HG02938 (cell line): ENCODE data around the gene GNG8.
A peak's percentile ranks its signal among the peaks of the same experiment; 100 is the strongest.
"Not testable (repeated sequence)": the region's sequence is repeated elsewhere in the genome, so short reads cannot be mapped to it uniquely, and the experiment has no call there.

Source experiments
- ATAC-seq: cut with Tn5 transposase; IDR thresholded peaks from one replicate; pipeline ENCODE4 v1.9.1; 2021; ENCODE audit warnings: mild to moderate bottlenecking, moderate library complexity; ENCODE audit not compliant: unreplicated experiment

The GNG8 gene

DNA sequence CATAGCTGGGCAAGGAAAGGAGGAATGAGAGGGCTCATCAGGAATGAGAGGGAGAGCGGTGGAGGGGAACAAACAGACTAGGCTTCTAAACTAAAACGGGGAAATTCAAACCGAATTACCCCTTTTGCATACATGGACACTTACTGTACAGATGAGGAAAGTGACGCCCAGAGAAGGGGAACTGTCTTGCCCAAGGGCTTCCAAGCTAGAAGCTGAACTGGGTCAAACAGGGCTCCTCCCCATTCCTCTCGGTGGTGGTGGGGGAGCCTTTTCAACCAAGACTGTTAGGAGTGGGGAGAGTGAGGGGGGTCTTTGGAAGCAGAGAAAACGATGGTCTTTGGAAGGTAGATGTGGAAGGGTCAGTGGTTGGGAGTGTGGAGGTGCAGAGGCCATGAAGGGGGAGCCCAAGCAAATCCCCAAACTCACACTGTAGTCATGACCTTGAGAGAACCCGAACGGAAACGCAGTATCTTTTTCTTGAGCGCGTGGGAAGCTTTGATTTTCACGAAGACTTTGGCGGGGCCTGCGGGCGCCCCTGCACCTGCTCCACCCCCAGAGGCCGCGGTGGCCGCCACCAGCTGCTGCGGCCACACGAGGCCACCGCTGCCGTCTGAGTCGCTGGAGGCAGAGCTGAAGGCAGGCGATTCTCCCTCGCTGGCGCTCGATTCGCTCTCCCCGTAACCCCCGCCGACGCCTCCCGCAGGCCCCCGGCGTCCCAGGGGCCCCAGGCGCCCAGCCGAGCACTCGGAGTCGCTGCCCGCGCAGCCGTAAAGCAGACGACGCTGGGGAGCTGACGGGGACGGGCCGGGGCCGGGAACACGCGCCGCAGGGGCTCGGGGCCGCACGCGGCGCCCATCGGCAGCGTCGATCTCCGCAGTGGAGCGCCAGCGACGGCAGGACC, 12.3 kb upstream of the GNG8 start:
- no peak for ATAC-seq

- no peak for ATAC-seq
These were observed 10.4 kb upstream of the GNG8 start for GRCh38 chr19:46646402-46646801.

GRCh38 chr19:46644720-46645119, 8.7 kb upstream of the GNG8 start:
- ATAC-seq, result no peak

DNA sequence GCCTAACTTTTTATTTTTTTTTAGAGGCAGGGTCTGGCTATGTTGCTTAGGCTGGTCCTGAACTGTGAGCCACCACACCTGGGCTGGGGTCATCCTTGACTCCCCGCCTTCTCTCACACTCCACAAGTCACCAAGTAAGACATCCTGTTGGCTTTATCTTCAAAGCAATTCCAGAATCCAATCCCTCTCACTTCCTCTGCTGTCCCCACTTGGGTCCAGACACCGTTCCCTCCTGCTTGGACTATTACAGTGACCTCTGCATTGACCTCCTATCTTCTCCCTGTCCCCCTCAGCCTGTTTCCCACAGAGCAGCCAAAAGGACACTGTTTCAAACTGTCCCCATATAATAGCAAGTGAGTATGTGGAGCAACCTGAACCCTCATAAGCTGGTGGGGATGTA, 4.7 kb upstream of the GNG8 start:
- ATAC-seq, result no peak

DNA sequence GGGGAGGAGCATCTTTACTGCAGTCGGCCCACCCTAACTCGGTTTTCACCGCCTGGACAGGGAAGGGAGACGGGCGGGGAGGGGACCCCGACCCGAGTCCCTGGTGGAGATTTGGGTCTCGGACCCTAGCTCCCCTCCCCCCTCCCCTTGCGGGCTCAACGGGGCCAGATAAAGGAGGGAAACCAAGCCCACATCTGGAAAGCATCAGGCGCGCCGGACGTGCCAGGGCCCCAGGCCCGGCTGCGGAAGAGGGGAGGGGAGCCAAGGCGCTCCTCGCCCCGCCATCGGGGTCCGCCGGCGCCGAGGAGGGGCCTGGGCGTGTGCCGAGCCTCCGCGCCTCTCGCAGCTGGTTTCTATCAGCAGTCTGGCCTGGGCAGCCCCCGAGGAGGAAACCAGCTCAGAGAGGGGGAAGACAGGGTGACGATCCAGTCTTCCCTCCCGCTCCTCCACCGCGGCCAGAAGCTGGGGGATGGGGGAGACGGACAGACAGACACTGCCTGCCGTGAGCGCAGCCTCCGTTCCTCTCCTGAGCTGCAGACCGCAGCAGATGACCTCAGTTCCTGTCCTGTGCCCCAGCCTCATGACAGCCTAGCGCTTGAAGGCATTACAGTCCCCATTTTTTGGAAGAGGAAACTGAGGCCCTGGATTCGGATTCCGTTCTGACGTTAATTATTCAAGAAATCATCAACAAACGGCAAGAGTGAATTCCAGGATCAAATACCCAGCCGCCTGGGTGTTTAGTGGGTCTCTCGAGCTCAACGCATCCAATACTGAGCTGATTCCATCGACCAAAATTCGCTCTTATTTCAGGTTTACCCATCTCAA, 3.6 kb upstream of the GNG8 start:
- no peak for ATAC-seq

DNA sequence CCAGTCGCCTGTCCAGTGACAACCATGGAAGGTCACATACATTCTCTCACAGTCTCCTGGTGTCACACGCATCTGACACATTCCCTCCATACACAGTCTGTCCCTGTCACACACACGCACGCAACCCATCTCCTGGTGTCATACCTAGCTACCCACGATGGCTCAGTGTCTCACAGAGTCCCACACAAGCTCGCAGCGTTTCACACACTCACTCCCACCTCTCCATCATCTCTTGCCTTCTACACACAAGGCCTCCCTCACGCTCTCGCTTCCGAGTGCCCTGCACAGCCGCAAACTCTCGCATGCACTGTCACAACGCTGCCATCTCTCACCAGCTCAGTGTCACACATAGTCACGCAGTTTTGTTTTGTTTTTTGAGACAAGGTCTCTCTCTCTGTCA, 1.2 kb upstream of the GNG8 start:
- no peak for ATAC-seq

- ATAC-seq, result no peak
These were observed 1.3 kb downstream of the GNG8 start for GRCh38 chr19:46634656-46635218.

DNA sequence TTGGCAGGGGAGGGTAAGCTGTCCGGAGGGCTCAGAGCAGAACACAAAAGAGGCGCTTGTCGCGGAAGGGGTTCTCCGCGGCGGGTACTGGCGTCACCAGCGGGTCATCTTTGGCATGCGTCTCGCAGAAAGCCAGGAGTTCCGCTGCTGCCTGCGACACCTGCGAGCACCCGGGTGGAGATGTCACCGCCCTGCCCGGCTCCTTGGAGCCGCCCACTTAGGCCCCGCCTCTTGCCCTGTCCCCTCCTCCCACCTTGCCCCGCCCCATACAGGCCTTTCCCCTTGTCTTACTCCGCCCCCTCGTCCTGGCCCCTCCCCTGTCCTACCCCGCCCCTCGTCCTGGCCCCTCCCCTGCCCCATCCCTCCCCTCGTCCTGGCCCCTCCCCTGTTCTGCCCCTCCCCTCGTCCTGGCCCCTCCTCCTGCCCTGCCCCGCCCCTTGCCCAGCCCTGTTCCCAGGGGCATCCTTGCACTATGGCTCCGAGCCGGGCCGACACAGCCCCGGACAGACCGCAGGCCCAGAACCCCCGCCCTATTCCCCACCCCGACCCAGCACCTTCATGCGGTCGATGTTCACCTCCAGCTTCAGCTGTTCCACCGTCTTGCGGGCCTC, 1.9 kb downstream of the GNG8 start:
- ATAC-seq, result peak; percentile 39

- no peak for ATAC-seq
These were observed 2.9 kb downstream of the GNG8 start for GRCh38 chr19:46633130-46633529.

GRCh38 chr19:46631481-46631880, 4.5 kb downstream of the GNG8 start:
- no peak for ATAC-seq

- no peak for ATAC-seq
These were observed 5.3 kb downstream of the GNG8 start for GRCh38 chr19:46630586-46631205.

DNA sequence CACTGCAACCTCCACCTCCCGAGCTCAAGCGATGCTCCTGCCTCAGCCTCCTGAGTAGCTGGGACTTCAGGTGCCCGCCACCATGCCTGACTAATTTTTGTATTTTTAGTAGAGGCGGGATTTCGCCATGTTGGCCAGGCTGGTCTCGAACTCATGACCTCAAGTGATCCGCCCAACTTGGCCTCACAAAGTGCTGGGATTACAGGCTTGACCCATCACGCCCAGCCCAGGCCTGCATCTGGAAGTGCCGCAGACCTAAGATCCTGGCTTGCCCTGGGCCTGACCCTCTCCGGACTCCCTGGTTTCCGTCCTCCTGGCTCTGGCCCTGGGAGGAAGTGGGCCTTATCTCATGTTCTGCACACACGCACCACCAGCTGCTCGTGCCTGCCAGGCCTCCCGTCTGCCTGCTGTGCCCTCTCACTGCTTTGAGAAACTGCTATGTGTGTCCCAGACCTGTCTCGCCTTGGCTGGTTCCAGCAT, 6.4 kb downstream of the GNG8 start:
- no peak for ATAC-seq

- not testable (repeated sequence) for ATAC-seq
These were observed 7.0 kb downstream of the GNG8 start for GRCh38 chr19:46628970-46629369.

GRCh38 chr19:46626446-46626845, 9.6 kb downstream of the GNG8 start:
- ATAC-seq, result no peak

DNA sequence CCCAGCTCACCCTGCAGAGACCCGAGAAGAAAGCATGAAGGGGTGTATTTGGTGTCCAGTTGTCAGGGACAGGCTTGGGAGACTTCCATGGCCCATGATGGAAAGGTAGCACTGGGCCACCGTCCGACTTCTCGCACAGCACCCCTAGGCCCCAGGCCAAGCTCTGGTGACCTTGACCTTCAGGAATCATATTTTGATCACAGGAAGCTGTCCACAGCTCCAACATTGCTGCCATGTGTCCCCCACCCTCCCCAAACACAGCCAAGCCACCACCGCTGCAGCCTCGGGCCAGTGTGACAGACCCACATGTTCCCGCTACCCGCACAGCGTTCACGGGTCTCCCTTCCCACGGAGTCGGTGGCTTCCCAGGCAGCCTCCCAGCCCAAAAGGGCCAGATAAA, 10.3 kb downstream of the GNG8 start:
- ATAC-seq, result no peak

DNA sequence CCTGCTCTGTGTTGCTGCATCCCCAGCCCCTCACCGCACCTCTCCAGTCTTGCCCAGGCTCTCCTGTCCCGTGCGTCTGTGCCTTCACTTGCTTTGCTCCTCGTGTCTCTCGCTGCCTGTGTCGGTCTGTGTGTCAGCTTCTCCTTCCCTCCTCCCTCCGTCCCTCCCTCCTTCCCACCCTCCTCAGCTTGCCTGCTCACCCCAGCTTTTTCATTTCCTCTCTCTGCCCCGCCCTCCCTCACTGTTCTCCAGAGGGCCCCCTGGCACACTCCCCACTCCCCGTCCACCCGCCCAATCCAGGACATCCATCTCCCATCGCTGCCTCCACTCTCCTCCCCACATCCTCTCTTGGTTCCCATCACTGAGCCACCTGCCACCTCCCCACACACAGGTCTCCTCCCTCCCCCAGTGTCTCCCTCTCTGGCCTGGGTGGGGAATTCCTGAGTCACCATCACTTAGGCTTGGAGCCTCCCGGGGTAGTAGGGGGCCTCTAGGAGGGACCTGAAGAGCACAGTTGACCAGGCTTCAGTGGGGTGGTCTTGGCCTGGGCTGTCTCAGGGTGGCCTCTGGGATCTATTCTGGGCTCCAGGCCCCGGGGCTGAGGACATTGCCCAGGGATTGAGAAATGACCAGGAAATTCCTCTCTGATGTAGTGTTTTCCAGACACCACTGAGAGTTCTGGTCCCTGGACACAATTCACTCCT, 10.9 kb downstream of the GNG8 start, which contains the start of gene PTGIR:
Gene PTGIR, minus strand, starts transcription at position 132 of the 704 bp plus-strand sequence. CDS start 864 bp downstream, outside the sequence.
- no peak for ATAC-seq

DNA sequence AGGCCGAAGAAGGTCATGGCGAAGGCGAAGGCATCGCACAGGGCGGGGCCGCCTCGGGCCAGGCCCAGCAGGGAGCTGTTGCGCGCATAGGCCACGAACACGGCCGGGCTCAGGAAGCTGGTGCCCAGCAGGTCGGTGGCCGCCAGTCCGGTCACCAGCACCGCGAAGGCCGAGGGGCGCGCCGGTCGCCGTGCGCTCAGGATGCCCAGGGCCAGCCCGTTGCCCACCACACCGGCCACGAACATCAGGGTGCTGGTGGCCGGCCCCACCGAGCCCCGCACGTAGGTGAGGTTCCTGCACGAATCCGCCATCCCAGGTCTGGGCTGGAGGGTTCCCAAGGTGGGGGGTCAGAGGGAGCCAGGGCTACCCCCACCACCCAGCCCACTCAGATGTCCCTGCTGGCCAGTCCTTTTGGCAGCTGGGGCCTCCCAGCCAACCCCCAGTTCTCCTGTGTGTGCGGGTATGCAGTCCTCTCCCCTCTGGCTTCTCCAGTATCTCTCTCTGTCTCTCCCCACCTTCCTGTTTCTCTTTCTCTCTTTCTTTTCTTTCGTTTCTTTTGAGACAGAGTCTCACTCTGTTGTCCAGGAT, 12.0 kb downstream of the GNG8 start:
- no peak for ATAC-seq

DNA sequence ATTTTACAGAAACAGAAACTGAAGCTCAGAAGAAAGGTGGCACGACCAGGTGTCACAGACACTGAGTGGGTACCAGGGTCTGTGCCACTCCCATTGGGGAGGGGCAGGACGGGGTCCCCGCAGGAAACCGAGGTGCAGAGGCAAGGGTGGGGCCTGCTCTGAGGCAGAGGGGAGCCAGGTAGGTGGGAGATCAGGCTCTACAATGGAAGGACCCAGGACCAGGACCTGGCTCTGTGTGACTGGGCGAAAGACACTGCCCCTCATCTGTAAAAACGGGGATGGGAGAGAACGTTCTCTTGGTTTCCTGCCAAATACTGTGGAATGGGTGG, 13.9 kb downstream of the GNG8 start:
- ATAC-seq, result no peak

DNA sequence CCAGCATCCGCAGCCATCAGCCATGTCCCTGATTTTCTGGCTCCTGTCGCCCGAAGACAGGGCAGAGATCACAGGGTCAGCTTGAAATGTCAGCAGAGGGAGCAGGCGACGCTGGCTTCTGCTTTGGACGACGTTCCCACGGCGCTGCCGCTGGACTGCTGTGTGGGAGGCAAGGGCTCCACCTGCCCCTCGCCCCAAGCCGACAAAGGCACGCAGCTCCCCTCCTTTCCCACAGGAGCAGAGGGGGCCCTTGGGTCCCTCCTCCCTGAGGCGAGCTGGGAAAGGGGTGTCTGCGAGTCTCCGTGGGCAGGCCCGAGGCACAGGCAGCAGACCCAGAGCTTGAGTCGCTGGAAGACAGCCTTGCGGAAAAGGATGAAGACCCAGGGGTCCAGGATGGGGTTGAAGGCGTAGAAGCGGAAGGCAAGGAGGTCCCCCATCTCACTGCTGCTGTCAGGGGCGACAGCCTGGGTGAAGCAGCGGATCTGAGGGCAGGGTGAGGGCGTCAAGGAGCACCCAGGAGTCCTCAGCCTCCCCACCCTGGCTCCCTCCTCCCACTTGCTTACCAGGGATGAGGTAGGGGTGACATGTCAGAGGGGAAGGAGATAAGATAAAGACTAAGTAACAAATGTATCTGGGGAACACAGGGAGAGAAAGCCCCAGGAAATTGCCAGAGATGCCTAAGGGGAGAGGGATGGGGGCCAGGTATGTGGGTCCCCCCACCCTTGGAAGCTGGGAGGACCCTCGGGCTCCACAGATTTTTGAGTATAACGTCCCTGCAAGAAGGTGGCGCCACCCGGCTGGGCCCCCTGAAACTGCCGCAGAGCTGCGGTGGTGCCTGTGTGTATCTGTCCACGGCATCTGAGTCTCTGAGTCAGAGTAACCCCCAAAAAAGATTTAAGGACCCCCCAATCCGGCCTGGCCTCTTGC, 14.5 kb downstream of the GNG8 start:
- ATAC-seq, result no peak
